MCF 10A (cell line): ENCODE results near the gene MX2. TPM values are rescaled to one million over a fixed set of nuclear protein-coding genes. Genes with fewer than 3 reads are reported as not detected.

Experiments used
- BruUV-seq: library from RNA; stranded (reverse); fragments of 400-500 nt; replicated peaks from 2 replicates; lab custom pipeline; 2021; lab: Mats Ljungman, UMichigan
- CTCF ChIA-PET: fragments of 300-600 bp; sonication (Branson Sonifier 250); formaldehyde crosslinking; extraction: SDS; loops from one replicate; lab custom pipeline; 2021; ENCODE audit warnings: antibody characterized with exemption, inconsistent platforms; lab: Yijun Ruan, JAX
- POLR2A ChIA-PET: fragments of 300-600, 350-650 bp; sonication (Branson Sonifier 250); formaldehyde crosslinking; extraction: SDS; loops from one replicate; lab custom pipeline; 2020; ENCODE audit warnings: antibody characterized with exemption, inconsistent platforms; lab: Yijun Ruan, JAX
- DNase-seq: peaks from one replicate; pipeline ENCODE4 v3.0.0-alpha.2; 2018; ENCODE audit not compliant: unreplicated experiment
- H3K27ac Mint-ChIP-seq: one replicate; pipeline ENCODE4 v1.8.0; 2022; ENCODE audit warnings: mild to moderate bottlenecking, low read depth, mixed read lengths; ENCODE audit not compliant: unreplicated experiment
- H3K27me3 Mint-ChIP-seq: one replicate; pipeline ENCODE4 v1.8.0; 2022; ENCODE audit warnings: mixed read lengths; ENCODE audit not compliant: insufficient read depth, unreplicated experiment
- H3K36me3 Mint-ChIP-seq: one replicate; pipeline ENCODE4 v1.8.0; 2022; ENCODE audit warnings: mild to moderate bottlenecking, moderate library complexity, mixed read lengths; ENCODE audit not compliant: insufficient read depth, unreplicated experiment
- H3K4me1 Mint-ChIP-seq: one replicate; pipeline ENCODE4 v1.8.0; 2022; ENCODE audit warnings: mixed read lengths; ENCODE audit not compliant: insufficient read depth, unreplicated experiment
- H3K4me3 Mint-ChIP-seq: one replicate; pipeline ENCODE4 v1.8.0; 2022; ENCODE audit warnings: mild to moderate bottlenecking, moderate library complexity, mixed read lengths; ENCODE audit not compliant: unreplicated experiment
- H3K9me3 Mint-ChIP-seq: one replicate; pipeline ENCODE4 v1.8.0; 2022; ENCODE audit warnings: mixed read lengths; ENCODE audit not compliant: unreplicated experiment
- intact Hi-C: fragments of 100-400 bp; cut with micrococcal nuclease; formaldehyde crosslinking; loops from 2 replicates; pipeline ENCODE4 v1.14.1; 2022
- total RNA-seq: library from RNA; stranded (reverse); gene quantifications from 2 replicates; pipeline ENCODE4 v1.2.3, GENCODE V29; 2022
- TF ChIP-seq, protein P1 (sequence below): fragments of 200-600 bp; IDR thresholded peaks from one replicate; pipeline ENCODE4 v1.8.0; 2022; ENCODE audit warnings: antibody characterized with exemption, mild to moderate bottlenecking; ENCODE audit not compliant: unreplicated experiment

MX2 gene
- total RNA-seq, 1 experiment from 2014 or later, result not detected

DNA sequence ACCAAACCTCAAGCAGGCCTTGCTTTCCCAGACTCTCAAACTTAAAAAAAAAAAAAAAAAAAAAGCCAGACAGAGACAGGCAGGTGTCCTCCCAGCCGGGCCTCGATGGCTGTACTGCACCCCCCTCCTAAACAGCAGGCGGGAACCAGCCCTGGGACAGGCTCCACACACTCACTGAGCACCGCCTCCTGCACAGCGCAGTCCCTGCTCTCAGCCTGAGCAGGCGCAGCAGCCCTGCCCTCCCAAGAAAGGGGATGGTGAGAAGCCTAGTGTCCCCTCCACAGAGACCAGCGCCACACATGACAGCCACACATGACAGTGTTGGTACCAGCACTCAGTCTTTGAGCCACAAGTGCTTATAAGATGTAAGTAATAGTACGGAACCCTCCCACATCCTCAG lies 11.9 kb downstream of the MX2 start:
- intact Hi-C loops, result no loop called here
- POLR2A ChIA-PET, result interaction anchor here (0.5 kb wide), 1 partner anchor 320 kb away, joined by 3 read pairs; no protein-coding TSS in a partner anchor
- Mint-ChIP-seq H3K4me3 (no peak overlapping the region), H3K9me3 (no peaks in the 10 kb centered on the region), H3K27ac (no peak overlapping the region), H3K36me3 (no peaks in the 10 kb centered on the region), H3K27me3 (peaks cover 12% of the 10 kb centered on the region), H3K4me1 (no peaks in the 10 kb centered on the region)
- DNase-seq, result no peak
- no TSS peak for BruUV-seq
- CTCF ChIA-PET, result no interaction called here
- TF ChIP-seq, protein P1, sequence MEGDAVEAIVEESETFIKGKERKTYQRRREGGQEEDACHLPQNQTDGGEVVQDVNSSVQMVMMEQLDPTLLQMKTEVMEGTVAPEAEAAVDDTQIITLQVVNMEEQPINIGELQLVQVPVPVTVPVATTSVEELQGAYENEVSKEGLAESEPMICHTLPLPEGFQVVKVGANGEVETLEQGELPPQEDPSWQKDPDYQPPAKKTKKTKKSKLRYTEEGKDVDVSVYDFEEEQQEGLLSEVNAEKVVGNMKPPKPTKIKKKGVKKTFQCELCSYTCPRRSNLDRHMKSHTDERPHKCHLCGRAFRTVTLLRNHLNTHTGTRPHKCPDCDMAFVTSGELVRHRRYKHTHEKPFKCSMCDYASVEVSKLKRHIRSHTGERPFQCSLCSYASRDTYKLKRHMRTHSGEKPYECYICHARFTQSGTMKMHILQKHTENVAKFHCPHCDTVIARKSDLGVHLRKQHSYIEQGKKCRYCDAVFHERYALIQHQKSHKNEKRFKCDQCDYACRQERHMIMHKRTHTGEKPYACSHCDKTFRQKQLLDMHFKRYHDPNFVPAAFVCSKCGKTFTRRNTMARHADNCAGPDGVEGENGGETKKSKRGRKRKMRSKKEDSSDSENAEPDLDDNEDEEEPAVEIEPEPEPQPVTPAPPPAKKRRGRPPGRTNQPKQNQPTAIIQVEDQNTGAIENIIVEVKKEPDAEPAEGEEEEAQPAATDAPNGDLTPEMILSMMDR, result no peak

DNA sequence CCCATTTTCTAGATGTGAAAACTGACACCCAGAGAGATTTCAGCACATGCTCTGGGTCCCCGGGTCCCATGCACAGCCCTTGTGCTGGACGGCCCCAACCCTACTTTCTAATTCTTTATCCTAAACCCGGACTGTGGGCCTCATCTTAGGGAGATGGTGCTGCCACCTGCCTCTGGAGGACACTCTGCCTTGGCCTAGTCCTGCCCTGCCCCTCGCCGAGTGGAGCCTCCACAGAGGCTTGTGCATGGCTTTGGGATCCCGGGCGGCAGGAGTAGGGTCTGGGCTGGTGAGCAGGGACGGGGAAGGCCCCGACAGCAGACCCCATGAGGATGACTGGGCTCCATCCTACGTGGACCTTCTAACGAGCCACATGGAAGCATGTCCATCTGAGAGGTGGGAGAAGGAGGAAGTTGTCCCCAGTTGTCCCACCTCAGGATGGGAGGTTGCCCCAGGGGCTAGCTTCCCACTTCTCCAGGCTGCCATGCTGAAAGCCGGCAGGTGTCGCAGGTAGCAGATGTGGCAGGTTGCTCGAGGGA lies 12.4 kb downstream of the MX2 start:
- H3K4me1 Mint-ChIP-seq, result no peaks in the 10 kb centered on the region
- H3K27ac Mint-ChIP-seq, result no peak overlapping the region
- H3K4me3 Mint-ChIP-seq, result no peak overlapping the region
- no TSS peak for BruUV-seq
- no peaks in the 10 kb centered on the region for H3K9me3 Mint-ChIP-seq
- POLR2A ChIA-PET, result no interaction called here
- TF ChIP-seq, protein P1, result no peak
- no peaks in the 10 kb centered on the region for H3K36me3 Mint-ChIP-seq
- no peak for DNase-seq
- intact Hi-C loops, result no loop called here
- CTCF ChIA-PET, result no interaction called here
- peaks cover 12% of the 10 kb centered on the region for H3K27me3 Mint-ChIP-seq

DNA sequence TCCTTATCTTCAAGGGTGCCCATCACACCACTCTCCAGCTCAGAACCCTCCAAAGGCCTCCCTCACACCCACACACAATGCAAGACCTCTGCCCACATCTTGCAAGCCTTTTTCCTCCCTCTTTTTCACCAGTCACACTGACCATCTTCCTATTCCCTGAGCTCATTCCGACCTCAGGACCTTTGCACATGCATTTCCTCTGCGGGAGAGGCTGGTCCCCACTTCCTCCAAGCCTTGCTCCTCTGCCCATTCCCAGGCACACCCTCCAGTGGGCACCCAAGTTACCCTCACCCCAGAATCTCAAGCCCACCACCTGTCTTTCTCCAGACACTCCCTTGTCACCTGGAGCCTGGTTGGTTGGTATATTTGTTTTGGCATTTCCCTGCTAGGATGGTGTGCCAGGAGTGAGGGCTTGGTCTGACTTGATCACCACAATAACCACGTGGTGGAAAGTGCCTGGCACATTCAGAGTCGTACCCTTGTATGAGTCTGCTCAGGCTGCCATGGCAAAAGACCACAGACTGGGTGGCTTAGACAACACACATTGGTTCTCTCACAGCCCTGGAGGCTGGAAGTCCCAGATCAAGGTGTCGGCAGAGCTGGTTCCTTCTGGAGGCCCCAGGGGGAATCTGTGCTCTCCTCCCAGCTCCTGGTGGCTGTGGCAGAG lies 13.2 kb downstream of the MX2 start:
- ChIA-PET CTCF (no interaction called here), POLR2A (no interaction called here)
- Mint-ChIP-seq H3K4me1 (no peaks in the 10 kb centered on the region), H3K36me3 (no peaks in the 10 kb centered on the region), H3K4me3 (no peak overlapping the region), H3K9me3 (no peaks in the 10 kb centered on the region), H3K27ac (no peak overlapping the region), H3K27me3 (peaks cover 12% of the 10 kb centered on the region)
- intact Hi-C loops, result no loop called here
- TF ChIP-seq, protein P1, result no peak
- BruUV-seq, result no TSS peak
- peak; percentile 5 for DNase-seq

DNA sequence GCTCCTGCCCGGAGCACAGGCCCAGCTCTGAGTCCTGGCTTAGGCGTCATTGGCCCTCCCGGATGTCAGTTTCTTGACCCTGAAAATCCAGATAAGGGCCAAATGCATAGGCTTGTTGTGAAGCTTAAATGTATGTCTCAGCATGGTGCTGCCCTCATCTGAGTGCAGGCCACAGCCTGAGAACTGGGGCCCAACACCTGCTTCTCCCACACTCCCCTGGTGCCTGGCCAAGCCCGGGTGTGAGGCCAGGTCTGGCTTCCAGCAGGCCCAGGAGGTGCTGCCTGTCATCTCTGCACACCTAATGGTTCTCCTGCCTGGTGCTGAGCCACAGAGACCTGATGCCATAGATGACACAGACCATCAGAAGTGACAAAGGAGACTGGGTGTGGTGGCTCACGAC lies 14.0 kb downstream of the MX2 start:
- Mint-ChIP-seq H3K4me3 (no peak overlapping the region), H3K4me1 (no peaks in the 10 kb centered on the region), H3K9me3 (no peaks in the 10 kb centered on the region), H3K27ac (no peak overlapping the region), H3K36me3 (no peaks in the 10 kb centered on the region), H3K27me3 (peaks cover 5% of the 10 kb centered on the region)
- DNase-seq, result no peak
- intact Hi-C loops, result no loop called here
- CTCF ChIA-PET, result no interaction called here
- TF ChIP-seq, protein P1, result no peak
- POLR2A ChIA-PET, result no interaction called here
- BruUV-seq, result no TSS peak
